AG08395 (cell line): ENCODE results near the gene FRAS1.
"Not testable (repeated sequence)": the region's sequence is repeated elsewhere in the genome, so short reads cannot be mapped to it uniquely, and the experiment has no call there.

Experiments used
- DNase-seq: peaks from one replicate; pipeline ENCODE4 v3.0.0; 2012; ENCODE audit warnings: mixed read lengths, low spot score

FRAS1 gene

DNA sequence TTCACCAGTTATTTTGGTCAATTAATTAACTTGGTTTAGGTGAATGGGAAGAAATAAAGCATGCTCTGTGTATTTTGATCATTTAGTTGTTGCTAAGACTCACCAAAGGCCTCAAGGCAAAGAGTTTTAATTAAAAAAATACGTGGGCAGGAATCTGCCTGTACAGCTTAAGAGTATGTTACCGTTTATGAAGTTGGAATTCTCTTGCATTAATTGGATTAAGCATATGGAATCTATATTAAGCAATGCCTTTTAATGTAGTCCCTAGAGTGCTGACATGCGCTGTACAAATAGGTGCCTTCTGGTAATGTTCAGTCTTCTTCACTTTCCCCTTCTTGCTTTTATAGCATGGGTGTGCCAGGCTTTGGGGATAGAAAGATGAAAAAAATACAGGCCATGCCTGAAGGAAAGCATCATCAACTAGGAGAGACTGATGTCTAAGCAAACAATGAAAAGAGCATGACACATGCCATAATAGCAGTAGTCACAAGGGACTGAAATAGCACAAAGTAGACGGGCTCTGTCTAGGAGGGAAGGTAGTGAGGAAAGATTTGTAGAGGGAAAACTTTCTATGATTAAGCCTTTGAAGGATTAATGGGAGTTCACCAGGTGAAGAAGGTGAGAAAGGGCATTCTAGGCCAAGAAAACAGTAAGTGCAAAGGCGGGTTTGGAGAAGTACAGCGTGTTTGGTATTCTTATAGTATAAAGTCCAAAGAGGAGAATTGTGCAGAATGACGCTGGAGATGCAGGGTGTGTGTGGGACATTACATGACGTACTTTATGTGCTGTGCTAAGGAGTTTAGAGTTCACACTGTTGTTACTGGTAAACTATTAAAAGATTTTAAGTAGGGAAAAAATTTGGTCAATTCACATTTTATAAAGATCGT, 268.4 kb downstream of the FRAS1 start:
- peak; percentile 35 for DNase-seq

DNA sequence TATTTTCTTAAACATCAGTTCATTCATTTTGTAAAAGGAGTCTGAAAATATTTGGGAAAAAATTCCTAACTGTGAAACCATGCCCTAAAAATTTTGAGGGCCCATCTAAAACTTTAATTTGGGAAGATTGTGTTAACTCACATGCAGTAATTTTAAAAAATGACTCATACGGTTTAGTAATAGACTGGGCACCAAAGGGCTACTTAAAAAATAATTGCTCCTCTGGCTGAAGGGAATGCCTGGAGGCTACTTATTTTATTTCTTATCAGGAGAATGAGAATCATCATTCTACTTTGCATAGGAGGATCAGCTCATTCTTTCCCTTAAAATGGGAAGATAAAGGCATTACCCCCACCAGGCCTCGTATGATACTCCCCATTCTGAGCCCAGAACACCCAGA, 271.5 kb downstream of the FRAS1 start:
- not testable (repeated sequence) for DNase-seq

DNA sequence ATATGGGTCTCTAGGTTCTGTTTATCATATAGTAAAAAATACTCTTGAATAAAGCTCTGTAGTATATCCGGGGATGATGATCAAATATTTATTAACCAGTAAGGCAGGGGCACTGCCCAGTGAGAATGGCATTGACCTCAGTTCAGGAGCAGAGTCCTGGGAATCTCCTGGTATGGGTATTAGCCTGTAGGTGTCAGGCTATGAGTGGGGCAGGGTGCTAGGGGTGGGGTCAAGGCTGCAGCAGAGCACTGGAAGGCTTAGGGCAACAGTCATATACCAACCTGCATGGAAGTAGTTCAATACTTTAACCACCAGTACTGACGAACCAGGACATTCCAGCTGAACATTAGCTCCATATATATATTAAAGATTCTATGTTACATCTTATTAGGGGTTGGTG, 274.1 kb downstream of the FRAS1 start:
- DNase-seq = no peak

DNA sequence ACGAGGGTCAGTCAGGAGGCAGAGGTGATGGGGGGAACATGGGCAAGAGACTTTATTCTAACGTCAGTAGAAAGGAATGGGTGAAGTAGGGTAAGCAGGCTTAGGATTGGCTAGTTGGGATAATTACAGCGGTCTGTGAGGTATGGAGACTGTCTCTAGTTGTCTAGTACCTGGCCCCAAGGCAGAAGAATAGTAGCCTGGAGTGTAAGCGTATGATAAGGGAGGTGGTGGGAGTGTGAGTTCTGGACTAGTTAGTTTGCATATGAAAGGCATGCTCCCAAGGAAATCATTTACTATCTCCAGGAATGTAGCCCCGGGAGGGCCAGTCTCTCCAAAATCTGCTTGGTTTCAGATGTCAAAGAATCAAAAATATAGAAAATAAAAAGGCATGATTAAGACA, 274.8 kb downstream of the FRAS1 start:
- DNase-seq = no peak

DNA sequence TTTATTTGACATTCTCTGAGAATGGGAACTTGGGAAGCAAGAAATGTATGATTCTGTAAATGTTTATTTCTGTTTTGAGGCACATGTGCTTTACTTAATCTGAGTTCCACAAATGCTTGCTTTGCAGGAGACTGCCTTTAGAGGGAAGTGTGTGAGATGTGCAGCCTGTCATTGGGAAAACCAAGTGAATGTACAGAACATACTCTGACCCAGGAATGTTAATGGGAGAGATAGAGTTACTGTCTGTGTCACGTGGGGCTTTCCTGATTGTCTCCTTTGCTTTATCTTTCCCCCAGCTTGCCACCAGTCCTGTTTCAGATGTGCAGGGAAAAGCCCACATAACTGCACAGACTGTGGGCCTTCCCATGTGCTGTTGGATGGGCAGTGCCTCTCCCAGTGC, 275.9 kb downstream of the FRAS1 start:
- no peak for DNase-seq

DNA sequence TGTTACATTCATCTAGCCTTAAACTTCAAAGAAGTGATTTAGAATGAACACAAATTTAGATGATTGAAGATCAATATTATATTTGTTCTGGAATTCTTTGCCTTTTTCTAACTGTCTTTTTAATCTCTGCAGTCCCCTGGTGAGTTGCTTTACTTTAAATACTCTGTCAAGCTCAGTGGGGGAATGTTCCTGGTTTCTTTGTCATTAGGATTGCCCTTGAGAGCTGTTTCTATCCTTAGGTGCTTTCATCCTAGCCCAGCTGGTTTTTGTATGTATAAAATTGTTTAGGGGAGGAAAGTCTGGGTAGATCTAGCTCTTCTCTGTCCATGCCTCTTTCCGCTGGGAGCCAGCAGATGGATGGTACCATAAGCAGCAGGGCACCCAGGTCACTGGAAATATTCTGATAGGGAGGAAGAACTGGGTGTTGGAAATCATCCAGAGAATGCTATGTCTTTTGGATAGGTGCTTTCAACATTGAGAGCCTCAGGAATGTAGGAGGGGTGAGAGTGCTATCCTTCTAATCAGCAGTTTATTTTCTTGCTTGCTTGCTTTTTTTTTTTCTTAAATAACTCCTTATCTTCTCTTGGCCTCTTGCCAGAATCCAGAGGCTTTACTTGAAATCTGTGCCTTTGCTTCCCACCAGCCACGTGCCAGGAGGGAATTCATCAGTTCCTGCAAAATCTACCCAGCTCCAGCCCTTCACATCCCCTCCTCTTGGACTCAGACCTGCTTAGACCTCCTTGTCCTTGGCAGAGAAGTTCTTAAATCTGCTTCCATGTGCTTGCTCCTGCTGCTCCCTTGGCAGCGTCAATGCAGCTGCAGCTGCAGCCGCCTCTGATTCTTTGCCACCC, 279.2 kb downstream of the FRAS1 start:
- DNase-seq = peak; percentile 12

DNA sequence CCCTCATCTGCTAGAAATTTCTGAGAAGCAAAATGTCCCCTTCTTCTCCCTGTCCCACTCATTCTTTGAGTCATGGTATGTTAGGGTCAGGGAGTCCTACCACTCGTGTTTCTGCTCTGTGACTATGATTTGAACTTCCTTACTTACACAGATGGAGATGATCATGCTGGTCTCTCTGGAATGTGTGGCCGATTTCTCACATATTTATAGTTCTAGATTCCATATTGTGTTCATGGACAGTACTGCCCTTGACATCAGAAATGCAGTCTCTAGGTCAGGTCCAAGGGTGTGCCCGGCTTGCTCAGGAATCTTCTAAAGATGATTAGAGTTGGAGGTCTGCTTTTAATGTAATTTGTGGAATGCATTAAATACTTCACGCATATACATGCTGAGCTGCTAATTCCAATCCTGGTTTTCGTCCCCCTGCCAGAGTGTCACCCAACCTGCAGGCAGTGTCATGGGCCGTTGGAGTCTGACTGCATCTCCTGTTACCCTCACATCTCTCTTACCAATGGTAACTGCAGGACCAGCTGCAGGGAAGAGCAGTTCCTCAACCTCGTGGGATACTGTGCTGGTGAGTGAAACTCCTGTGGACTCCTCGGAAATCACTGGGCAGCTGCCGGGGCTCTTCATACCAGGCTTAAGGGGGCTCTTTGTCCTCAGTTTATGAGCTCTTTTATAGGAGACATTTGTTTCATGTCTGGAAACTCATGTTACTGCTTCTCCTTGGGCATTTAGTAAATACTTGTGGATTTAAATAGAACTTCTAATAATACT, 280.3 kb downstream of the FRAS1 start:
- DNase-seq = peak; percentile 33

DNA sequence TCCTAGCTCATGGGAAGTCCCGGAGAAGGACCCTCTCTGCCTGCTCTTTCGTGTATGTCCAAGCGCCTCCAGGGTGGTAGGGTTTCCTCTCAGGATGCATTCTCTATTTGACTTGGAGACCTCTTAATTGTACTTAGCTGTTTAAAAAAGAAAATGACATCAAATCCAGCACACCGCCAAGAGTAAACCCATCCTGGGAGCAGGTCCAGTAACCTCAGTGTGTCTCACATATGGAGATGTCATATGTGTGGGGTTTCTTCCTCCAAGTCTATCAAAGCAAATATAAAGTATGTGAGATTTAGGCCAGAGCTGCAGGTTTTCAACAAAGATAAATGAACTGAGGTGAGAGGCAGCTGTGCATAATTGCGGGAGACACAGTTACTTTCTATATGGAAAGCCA, 285.0 kb downstream of the FRAS1 start:
- DNase-seq = no peak

DNA sequence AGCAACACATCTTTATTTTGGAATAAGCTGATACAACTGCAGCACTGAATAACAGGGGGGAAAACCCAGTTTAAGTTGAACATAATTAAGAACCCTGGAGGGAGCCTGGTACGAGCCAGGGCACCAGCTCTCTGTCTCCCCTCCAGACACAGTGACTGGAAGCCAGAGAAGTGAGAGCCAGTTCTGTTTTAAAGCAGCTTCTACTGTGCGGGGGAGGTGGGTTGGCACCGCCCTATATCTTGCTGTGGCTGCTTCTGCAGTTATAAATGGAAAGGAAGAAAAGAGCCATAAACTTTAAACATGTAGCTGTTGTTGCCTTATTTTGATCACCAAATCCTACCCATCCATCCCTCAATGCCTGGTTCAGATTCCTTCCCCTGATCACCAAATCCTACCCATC, 286.6 kb downstream of the FRAS1 start:
- DNase-seq = no peak

DNA sequence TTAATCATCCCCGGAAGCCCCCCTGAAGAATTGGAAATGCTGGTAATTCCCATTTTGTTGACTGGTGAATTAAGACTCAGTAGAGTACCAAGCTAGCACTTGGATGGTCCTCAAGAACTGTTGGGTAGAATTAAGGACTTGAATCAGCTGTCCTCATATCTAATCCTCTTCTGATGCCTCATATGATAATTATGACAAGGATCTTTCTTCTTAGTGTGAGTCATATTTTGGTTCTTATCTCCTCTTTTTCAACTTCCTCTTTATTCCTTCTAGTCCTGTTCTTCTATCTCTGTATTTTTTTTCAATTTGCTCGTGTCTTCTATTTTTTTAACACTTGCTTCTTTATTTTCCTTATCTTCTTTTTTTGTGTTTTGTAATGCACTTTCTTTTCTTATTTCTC, 288.1 kb downstream of the FRAS1 start:
- no peak for DNase-seq

DNA sequence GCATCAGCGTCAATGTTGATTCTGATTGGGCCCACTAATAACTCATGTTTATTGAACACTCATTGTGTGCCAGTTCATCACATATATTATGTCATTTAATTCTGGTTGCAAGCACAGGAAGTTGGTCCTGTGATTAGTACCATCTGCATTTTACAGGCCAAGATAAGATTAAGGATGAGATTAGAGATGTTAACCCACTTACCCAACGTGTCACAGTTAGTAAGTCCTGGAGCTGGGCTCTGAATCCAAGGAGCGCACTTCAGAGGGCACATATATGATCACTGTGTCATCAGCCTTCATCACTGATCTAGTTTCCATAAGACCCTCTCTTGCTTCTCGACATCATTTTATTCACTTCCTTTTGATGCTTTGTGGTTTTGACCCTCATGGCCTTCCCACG, 289.1 kb downstream of the FRAS1 start:
- DNase-seq = no peak

DNA sequence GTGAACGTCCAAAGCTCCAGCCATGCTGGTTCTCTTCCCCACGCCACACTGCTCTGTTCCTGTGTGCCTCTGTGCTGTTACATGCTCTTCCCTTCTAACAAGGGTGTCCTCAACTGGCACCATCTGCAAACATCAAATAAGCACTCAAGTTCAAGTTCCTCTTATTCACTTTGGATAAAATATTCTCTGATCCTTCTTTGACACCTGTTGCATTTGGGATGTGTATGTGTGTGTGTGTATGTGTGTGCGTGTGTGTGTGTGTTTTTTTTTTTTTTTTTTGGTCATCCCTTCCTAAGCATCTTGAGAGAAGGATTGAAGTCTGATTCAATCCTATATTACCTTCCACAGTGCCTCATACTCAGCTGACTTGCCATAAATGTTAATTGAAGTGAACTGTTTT, 290.4 kb downstream of the FRAS1 start:
- DNase-seq = no peak

DNA sequence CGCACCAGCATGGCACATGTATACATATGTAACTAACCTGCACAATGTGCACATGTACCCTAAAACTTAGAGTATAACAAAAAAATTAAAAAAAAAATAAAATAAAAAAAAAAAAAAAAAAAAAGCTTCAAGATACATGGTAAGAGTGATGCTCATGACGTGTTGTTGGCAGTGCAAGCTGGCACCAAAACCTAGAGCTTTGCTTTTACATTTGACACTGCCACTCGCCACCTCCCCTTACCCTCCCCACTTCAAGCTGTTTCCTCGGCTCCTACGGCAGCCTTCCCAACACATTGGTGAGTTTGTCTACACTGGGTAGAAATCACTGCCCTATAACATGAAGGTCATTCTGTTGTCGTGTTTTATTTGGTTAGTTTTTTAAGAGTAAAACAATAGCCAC, 296.8 kb downstream of the FRAS1 start:
- DNase-seq = no peak

DNA sequence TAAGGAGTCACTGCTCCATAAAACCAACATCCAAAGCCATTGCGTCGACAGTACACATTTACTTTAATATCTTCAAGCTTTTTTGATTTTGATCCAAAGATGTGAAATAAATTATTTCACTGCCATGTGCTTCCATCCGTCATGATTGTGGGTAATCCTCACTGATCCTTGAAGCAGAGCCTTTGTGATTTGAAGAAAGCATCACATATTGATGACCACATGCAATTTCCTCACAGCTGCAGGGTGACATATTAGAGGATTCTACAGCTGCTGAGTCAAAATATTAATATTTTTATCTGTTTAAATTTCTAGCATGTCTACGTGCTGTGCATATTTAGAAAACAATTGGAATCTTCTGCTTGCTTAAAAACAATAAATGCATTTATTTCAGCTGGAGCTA, 297.7 kb downstream of the FRAS1 start:
- no peak for DNase-seq

DNA sequence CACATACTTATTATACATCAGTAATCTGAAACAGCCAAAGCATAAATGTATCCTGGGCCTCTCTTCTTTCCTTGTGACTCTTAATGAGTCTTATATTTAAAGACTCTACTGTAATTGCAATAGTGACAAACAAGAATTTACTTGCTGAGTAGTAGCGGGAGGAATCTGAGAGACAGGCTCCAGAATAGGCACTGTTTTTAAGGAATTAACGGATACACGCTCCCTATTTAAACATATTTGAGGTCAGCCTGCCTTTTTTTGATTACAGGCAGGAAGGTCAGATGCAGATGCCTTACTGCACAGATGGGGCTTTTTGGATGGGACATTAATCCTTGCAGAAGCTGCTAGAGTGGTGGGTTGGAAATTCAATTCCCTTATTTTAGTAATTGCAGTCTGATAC, 298.2 kb downstream of the FRAS1 start:
- DNase-seq = no peak

DNA sequence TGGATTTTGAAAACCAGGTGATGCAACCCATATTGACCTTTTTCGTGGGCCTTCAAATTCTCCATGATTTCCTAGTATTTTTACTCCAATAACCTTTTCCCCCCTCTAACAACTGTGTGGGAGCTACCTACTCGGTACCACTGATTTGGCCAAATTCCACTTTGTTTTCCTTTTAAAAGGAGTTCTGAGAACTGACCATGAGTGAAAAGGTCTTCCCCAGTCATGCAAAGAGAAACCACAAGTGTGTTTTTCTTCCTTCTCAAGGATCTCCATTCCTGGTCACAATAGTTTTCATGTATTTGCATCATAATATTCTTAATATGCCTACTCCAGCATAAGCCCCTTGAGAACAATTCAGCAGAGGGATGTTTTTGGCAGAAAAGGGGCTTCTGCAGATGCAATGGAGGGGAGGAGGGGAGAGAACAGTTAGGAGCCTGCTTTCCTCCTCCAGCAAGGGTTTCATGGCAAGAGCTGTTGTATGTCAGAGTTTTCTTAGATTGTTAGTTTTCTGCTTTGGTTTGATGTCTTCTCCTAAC, 299.2 kb downstream of the FRAS1 start:
- DNase-seq = no peak

DNA sequence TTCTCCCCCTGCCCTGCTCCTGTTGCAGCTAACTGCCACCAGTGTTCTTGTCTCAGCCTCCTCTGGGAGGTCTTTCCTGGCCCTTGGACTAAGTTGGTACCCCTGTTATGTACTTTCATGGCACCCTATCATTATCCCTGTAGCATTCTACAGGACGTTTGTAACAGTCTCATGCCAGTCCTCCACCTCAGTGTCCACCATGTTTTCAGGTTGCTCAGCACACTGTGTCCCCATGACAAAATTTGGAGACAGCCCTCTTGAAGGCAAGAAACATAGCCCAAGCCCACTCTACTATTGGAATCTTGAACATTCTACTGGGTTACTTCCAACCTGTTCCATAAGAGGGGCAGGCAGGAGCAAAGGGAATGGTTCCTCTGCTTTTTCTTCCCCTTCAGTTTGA, 300.0 kb downstream of the FRAS1 start:
- no peak for DNase-seq

DNA sequence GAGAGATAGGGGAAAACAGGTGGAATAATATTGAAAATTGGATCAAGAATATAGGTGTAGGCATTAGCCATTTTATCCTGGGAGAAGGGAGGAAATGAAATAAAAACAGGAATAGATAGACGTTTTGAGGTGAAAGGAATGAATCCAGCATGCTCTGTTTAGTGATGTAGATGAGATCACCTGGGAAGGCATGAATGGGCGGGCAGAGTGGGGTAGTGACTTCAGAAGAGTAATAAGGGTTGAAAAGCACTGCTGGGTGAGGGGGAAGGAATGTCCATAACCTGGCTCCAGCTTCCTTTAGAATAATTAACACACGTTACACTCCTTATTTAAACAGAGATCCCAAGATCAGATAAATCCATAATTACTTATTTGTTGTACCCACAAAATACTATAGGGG, 303.3 kb downstream of the FRAS1 start:
- DNase-seq = no peak

DNA sequence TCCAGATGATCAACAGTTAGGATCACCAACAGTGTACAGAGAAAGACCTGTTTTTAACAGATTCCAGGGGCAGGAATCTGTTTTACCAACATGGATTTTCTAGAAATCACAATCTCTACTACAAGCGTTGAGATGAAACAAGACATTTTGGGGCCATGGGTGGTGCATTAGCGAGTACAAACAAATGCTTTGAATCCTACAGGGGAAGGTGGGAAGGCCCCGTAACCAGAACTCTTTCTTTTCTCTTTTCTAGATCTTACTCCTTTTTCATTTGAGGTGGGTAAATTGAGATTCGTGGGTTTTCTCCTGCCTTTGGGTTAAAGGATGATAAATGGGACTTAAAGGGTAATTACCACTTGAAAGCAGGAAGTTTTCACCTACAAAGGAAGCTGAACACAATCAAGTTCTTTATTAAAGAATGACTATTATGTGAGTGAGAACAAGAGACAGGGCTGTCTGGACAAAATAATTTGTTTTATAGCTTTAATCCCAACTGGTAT, 304.5 kb downstream of the FRAS1 start:
- no peak for DNase-seq

DNA sequence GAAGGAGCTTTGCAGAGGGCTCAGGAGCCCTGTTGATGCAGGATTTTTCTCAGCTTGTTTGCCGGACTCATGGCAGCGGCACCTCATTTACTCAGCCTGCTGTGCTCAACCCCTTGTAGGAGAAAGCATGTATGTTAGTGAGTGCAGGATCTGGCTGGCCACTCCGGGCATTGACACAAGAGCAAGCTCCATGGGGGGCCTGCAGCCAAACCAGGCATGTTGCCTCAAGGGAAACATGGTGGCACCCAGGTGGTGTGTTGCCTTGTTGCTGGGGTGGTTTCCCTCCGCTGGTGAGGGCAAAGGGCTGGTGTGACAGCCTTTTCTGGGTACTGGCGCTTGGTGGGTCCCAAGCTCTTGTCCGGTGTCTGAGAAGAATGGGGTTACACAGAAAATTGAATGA, 305.2 kb downstream of the FRAS1 start:
- no peak for DNase-seq

DNA sequence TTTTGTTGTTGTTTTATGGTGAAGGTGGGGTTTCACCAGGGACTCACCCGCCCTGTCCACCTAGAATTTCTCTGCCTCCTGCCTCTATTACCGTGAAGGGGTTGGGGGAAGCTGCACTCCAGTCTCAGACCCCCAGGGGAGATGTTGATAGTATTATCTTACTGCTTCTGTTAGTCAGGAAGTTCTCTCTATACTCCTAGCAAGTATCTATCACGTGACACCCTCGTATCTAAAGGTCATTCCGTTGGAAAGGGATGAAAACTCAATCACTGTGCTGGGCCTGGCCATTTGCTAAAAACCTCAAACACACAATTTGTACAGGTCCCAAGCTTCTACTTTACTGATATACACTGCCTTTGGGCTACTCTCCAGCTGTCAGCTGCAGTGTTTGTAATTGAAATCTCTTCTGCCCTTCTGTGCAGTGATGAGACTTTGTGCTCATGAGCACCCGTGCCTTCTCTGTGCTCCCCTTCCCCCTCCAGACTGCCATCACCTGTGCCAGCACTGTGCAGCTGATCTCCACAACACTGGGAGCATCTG, 306.0 kb downstream of the FRAS1 start:
- no peak for DNase-seq

DNA sequence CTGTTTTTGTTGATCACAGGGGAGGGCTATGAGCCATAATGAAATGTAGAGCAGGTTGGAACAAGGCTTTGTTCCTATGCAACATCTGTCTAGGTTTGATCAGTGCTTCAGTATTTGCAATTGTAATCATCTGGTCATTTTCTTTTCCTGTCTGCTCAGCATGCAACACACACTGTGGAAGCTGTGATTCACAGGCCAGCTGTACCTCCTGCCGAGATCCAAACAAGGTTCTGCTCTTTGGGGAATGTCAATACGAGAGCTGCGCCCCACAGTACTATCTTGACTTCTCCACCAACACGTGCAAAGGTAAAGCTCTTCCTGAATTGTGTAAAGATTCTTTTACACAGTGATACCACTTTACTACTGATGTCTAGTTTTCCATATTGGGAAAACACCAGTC, 312.6 kb downstream of the FRAS1 start:
- DNase-seq = peak; percentile 58
